Measurements from ENCODE around the gene LYPD6B. TPM values are rescaled to one million over a fixed set of nuclear protein-coding genes. Genes with fewer than 3 reads are reported as not detected.

LYPD6B gene
- polyA plus RNA-seq, 4 donors, result 23.6 to 33.1 (median 31.7) TPM

- DNase-seq (ENCODE audit: low read depth in 4 of 4, low spot score in 2 of 4), result no peak
These were observed 648 bp upstream of the LYPD6B start for GRCh38 chr2:149037851-149038250.

DNA sequence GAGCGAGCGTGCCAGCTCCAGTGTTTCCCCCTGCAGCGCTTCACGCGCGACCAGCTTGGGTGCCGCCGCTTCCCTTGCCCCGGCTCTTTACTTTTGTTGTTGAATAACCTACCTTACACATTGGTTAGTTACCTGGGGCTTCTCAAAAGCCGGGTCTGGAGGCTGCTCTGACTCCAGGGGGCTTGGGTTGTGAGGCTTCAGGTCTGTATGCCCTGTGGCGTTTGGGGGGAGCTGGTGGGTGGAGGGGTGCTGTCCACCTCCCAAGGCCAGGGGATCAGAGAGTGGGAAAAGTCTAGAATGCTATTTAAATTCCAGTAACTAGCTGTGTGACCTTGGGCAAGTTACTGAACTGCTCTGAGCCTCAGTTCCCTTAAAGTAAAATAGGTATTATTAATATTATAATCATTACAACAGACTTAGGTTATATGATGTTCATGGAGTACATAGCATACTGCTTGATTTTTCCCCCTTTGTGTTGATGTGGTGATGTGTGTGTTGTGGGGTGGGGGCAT is 770 bp downstream of the LYPD6B start:
- no peak for DNase-seq (ENCODE audit: low read depth in 4 of 4, low spot score in 2 of 4)

DNA sequence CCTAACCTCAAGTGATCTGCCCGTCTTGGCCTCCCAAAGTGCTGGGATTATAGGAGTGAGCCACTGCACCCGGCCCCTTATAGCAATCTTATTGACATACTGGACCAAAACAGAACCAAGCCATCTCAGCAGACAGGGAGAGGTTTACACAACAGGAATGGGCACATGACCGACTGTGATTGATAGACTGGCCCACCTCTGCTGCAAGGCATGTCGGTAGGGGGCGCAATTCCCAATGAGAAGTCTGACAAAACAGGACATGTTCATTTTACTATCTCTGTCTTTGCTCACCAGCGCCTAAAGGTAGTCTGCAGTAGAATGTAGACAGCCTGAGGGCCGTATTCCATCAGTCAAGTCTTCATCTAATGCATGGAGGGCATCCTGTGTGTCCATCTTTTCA is 2.0 kb downstream of the LYPD6B start:
- DNase-seq (ENCODE audit: low read depth in 4 of 4, low spot score in 2 of 4), result no peak

- no peak for DNase-seq (ENCODE audit: low read depth in 4 of 4, low spot score in 2 of 4)
These were observed 3.0 kb downstream of the LYPD6B start for GRCh38 chr2:149041482-149041881.

DNA sequence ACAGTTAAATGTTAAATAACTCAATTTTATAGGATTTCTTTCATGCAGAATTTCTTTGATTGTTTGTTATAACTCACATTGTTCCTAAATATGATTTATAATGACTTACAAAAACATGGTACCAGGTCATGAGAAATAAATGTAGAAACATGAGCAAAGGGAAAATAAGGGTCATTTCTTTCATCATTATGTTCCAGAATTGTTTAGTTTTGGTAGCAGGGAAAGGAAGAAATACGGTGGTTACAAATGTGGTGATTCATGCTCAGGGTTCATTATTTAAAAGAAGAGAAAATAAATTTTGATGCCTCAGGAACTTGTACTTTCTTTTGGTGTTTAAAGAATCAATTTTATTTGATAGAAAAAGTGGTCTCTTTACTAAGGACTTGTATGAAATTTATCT is 4.4 kb downstream of the LYPD6B start:
- no peak for DNase-seq (ENCODE audit: low read depth in 4 of 4, low spot score in 2 of 4)

DNA sequence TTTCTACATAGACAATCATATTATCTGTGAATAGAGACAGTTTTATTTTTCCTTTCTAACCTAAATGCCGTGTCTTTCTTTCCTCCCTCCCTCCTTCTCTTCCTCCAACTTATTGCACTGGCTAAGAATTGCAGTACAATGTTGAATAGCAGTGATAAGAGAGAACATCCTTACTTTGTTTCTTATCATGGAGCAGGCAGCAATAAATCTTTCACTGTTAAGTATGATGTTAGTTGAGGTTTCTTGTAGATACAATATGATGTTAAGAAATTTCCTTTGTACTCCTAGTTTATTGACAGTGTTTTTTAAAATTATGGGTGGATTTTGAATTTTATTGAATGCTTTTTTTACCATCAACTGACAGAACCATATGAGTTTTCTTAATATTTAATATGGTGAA is 6.0 kb downstream of the LYPD6B start:
- DNase-seq (ENCODE audit: low read depth in 4 of 4, low spot score in 2 of 4), result no peak

GRCh38 chr2:149047118-149047517 is 8.6 kb downstream of the LYPD6B start:
- DNase-seq (ENCODE audit: low read depth in 4 of 4, low spot score in 2 of 4), result no peak

DNA sequence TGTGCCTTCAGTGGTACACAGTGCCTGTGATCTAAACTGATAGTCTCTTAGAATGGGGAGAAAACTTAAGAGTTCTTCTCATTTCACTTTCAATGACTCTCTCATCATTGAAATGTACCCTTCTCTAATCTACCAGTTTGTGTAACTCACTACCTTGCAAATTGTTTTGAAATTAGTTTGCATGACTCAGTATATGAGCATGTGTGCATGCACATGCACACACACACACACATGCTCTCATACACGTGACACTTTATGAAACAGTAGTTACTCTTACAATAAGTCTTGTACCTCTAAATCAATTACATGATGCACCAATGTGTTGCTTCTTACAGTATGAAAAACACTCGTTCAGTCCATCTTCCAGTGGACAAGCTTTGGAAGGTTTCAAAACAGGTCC is 10.6 kb downstream of the LYPD6B start:
- no peak for DNase-seq (ENCODE audit: low read depth in 4 of 4, low spot score in 2 of 4)

DNA sequence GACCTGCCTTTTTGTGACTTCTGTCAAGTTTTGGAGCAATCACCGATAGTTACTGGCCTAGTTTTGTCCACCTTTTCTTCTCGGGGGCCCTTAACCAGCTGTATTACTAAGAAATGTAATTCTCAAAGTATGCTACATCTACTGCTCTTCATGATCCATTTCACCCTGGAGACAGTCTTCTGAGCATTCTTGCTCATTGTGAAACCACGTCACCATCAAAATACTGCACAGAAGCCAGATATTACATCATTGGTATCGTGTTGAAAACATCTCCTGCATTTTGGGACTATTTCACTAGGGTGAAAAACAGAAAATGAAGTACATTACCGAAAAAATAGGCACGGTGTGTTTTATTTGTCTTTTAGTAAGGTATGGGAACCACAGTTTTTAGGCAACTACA is 11.7 kb downstream of the LYPD6B start:
- DNase-seq (ENCODE audit: low read depth in 4 of 4, low spot score in 2 of 4), result no peak

DNA sequence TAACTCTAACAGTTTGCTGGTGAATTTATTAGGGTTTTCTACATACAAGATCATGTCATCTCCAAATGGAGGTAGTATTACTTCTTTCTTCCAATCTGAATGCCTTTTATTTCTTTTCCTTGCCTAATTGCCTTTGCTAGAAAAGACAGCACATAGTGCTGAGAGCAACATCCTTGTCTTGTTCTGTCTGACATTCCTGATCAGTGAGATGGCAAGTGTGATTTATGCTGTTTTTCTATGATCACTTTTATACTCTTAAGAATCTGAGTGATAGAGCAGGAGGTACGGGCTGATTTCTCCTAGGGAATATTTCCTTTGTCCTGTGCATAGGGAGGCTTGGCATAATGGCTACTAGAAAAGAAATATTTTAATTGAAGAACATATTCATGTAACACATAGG is 17.3 kb downstream of the LYPD6B start:
- no peak for DNase-seq (ENCODE audit: low read depth in 4 of 4, low spot score in 2 of 4)

GRCh38 chr2:149056541-149057255 is 18.2 kb downstream of the LYPD6B start:
- DNase-seq (ENCODE audit: low read depth in 4 of 4, low spot score in 2 of 4), result no peak

- DNase-seq (ENCODE audit: low read depth in 4 of 4, low spot score in 2 of 4), result no peak
These were observed 18.9 kb downstream of the LYPD6B start for GRCh38 chr2:149057401-149057800.

DNA sequence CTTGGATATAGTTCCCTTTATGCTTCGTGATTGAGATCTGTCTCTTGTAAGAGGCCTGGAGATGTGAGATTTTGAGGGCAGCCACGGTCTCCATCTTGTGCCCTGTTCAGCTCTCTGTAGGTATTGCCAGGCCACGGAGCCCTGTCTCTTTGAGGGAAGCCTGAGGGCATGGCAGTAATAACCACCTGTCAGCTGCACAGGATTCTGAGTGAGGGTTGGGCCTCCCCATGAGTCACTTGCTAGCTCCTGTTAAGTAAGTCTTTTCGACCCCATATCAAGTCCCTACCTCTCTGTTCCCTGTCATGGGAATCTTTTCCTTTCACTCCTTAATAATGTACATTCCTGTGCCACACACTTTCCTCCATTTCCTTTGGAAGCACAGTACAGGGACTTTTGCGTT is 20.4 kb downstream of the LYPD6B start:
- no peak for DNase-seq (ENCODE audit: low read depth in 4 of 4, low spot score in 2 of 4)

- no peak for DNase-seq (ENCODE audit: low read depth in 4 of 4, low spot score in 2 of 4)
These were observed 21.3 kb downstream of the LYPD6B start for GRCh38 chr2:149059822-149060221.

- no peak for DNase-seq (ENCODE audit: low read depth in 4 of 4, low spot score in 2 of 4)
These were observed 22.7 kb downstream of the LYPD6B start for GRCh38 chr2:149061133-149061745.

GRCh38 chr2:149062531-149062930 is 24.0 kb downstream of the LYPD6B start:
- no peak for DNase-seq (ENCODE audit: low read depth in 4 of 4, low spot score in 2 of 4)

- no peak for DNase-seq (ENCODE audit: low read depth in 4 of 4, low spot score in 2 of 4)
These were observed 24.7 kb downstream of the LYPD6B start for GRCh38 chr2:149063177-149063576.

- no peak for DNase-seq (ENCODE audit: low read depth in 4 of 4, low spot score in 2 of 4)
These were observed 25.9 kb downstream of the LYPD6B start for GRCh38 chr2:149064365-149064841.

- DNase-seq (ENCODE audit: low read depth in 4 of 4, low spot score in 2 of 4), result no peak
These were observed 26.5 kb downstream of the LYPD6B start for GRCh38 chr2:149064856-149065630.

DNA sequence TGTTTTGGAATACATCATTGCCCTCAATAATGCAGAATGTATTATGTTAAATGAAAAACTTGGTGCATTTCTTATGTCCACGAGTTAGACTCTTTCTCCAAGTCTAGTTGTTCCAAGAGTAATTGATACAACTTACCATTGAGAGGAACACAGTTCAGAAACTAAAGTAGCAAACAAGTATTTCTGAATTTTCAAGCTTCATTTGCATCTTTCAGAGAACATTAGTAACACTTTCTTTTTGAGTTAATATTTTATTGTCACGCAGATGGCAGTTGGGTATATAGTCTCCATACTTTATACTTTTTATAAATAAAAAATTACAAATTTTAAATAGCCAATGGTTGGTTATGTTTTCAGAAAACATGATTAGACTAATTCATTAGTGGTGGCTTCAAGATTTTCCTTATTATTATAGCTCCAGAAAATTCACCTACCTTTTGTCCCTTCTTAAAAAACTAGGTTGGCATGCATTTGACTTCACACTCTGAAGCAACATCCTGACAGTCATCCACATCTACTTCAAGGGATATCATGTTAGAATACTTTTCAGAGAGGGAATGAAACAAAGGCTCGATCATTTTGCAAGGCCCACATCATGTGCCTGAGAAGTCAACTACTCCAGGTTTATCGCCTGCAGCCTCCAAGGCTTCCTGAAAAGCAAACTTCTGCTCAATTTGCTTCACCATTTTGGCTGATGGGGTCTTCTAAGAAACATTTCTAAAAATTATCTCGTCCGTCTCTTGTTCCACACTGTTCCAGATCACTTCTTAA is 29.9 kb downstream of the LYPD6B start:
- DNase-seq (ENCODE audit: low read depth in 4 of 4, low spot score in 2 of 4), result no peak
